ENCODE measurements around the gene TBC1D12.

DNA sequence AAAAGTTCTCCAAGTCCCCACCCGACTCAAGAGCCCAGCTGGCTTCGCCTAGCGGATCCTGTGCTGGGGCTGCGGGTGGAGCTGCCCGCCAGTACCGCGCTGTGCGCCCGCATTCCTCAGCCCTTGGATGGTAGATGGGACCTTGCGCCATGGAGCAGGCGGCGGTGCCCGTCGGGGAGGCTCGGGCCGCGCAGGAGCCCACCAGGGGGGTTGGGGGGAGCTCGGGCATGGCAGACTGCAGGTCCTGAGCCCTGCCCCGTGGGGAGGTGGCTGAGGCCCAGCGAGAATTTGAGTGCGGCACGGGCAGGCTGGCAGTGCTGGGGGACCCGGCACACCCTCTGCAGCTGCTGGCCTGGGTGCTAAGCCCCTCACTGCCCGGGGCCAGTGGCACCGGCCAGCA is 57.0 kb downstream of the TBC1D12 start:
- no peak for TF ChIP-seq SUZ12 (IDR thresholded peaks at IDR 0.05; ENCODE audit: extremely low read depth, insufficient read depth, insufficient read length)
- no peak for TF ChIP-seq YY1 (IDR thresholded peaks at IDR 0.05; ENCODE audit: insufficient read depth, insufficient read length)
- TF ChIP-seq ZNF274 (IDR thresholded peaks at IDR 0.05; ENCODE audit: low read depth, low read length), result no peak
